ENCODE results near the gene CCNE1.

GRCh38 chr19:29766100-29766499 lies 45.7 kb upstream of the CCNE1 start:
- TF ChIP-seq SNAPC5 (CRISPR knock-in tag; IDR thresholded peaks at IDR 0.05): no peak
- no peak for TF ChIP-seq SIRT6 (IDR thresholded peaks at IDR 0.05; ENCODE audit: low read depth, low read length)
- no peak for TF ChIP-seq TAF1 (IDR thresholded peaks at IDR 0.05; ENCODE audit: control insufficient read depth, extremely low read depth, insufficient read depth, low read length, severe bottlenecking)
- TF ChIP-seq MTA3 (IDR thresholded peaks at IDR 0.05; ENCODE audit: borderline replicate concordance): no peak
- no peak for TF ChIP-seq EZH2 (IDR thresholded peaks at IDR 0.05; ENCODE audit: borderline replicate concordance, low read depth, low read length)
- TF ChIP-seq POLR2AphosphoS5 (IDR thresholded peaks at IDR 0.05; ENCODE audit: control insufficient read depth, insufficient read depth, low read depth, low read length): no peak
